Neural crest cell (in vitro differentiated cells): ENCODE data around the gene GABPA. TPM values are rescaled to one million over a fixed set of nuclear protein-coding genes. Genes with fewer than 3 reads are reported as not detected.

Source experiments
- DNase-seq: peaks from one replicate; pipeline ENCODE4 v3.0.0; 2021; ENCODE audit warnings: low read depth, mixed read lengths, low spot score
- H3K27ac Mint-ChIP-seq: one replicate; pipeline ENCODE4 v1.8.0; 2021; ENCODE audit warnings: mild to moderate bottlenecking, mixed read lengths; ENCODE audit not compliant: unreplicated experiment
- H3K27me3 Mint-ChIP-seq: 2 replicates; pipeline ENCODE4 v1.8.0; 2021; ENCODE audit warnings: low read depth, mild to moderate bottlenecking, mixed read lengths
- H3K36me3 Mint-ChIP-seq: 2 replicates; pipeline ENCODE4 v1.8.0; 2021; ENCODE audit warnings: low read depth, mild to moderate bottlenecking, mixed read lengths
- H3K4me1 Mint-ChIP-seq: 2 replicates; pipeline ENCODE4 v1.8.0; 2021; ENCODE audit warnings: mixed read lengths
- H3K4me3 Mint-ChIP-seq: one replicate; pipeline ENCODE4 v1.8.0; 2021; ENCODE audit warnings: mild to moderate bottlenecking, mixed read lengths
- H3K9me3 Mint-ChIP-seq: 2 replicates; pipeline ENCODE4 v1.8.0; 2021; ENCODE audit warnings: mixed read lengths
- total RNA-seq: library from RNA; stranded (reverse); gene quantifications from 2 replicates; pipeline ENCODE4 v1.2.1, GENCODE V29; 2021
- TF ChIP-seq, protein P1 (sequence below): fragments of 200-600 bp; sonication (generic); conservative IDR thresholded peaks from 2 replicates; pipeline ENCODE4 v1.5.0; 2021; ENCODE audit warnings: antibody characterized with exemption, mild to moderate bottlenecking

Gene GABPA
- total RNA-seq, 1 donor from 2014 or later = 23.3 TPM

DNA sequence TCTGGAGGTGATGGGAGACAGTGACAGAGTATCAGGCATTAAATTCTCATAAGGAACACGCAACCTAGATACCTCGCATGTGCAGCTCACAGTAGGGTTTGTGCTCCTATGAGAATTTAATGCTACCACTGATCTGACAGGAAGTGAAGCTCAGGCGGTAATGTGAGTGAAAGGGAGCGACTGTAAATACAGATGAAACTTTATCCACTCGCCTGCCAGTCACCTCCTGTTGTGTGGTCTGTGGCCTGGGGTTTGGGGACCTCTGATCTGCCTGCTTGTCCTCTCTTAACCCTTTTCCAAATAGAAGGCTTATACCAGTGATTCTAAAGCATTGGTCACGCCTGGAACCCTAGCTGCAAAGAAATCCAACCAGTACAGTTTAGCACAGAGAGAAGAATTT lies 15.3 kb downstream of the GABPA start:
- TF ChIP-seq, protein P1, sequence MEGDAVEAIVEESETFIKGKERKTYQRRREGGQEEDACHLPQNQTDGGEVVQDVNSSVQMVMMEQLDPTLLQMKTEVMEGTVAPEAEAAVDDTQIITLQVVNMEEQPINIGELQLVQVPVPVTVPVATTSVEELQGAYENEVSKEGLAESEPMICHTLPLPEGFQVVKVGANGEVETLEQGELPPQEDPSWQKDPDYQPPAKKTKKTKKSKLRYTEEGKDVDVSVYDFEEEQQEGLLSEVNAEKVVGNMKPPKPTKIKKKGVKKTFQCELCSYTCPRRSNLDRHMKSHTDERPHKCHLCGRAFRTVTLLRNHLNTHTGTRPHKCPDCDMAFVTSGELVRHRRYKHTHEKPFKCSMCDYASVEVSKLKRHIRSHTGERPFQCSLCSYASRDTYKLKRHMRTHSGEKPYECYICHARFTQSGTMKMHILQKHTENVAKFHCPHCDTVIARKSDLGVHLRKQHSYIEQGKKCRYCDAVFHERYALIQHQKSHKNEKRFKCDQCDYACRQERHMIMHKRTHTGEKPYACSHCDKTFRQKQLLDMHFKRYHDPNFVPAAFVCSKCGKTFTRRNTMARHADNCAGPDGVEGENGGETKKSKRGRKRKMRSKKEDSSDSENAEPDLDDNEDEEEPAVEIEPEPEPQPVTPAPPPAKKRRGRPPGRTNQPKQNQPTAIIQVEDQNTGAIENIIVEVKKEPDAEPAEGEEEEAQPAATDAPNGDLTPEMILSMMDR = no peak
- no peaks in the 10 kb centered on the region for H3K27me3 Mint-ChIP-seq
- no peak overlapping the region for H3K4me3 Mint-ChIP-seq
- H3K9me3 Mint-ChIP-seq = no peaks in the 10 kb centered on the region
- H3K4me1 Mint-ChIP-seq = peaks cover 4% of the 10 kb centered on the region
- H3K27ac Mint-ChIP-seq = no peak overlapping the region
- peaks cover 7% of the 10 kb centered on the region for H3K36me3 Mint-ChIP-seq
- no peak for DNase-seq

DNA sequence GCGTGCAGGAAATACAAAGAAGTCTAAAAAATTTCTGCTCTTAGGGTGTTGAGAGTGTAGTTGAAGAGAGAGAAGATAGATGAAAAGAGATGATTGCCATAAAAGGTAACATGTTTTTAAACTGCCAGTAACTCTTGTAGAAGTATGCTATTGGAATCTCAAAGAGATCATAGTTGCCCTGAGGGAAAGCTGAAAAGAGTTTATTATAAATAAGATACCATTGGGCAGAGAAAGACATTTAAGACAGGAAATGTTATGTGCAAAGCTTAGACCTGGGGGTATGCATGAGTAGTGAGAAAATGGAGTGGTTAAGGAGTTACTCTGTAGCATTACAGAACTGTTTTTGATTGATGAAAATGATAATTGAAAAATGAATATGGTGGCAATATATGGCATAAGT lies 17.6 kb downstream of the GABPA start:
- H3K27me3 Mint-ChIP-seq = no peaks in the 10 kb centered on the region
- H3K9me3 Mint-ChIP-seq = no peaks in the 10 kb centered on the region
- H3K4me1 Mint-ChIP-seq = peaks cover 4% of the 10 kb centered on the region
- no peak overlapping the region for H3K4me3 Mint-ChIP-seq
- DNase-seq = no peak
- H3K36me3 Mint-ChIP-seq = peaks cover 7% of the 10 kb centered on the region
- TF ChIP-seq, protein P1 = no peak
- H3K27ac Mint-ChIP-seq = no peak overlapping the region

DNA sequence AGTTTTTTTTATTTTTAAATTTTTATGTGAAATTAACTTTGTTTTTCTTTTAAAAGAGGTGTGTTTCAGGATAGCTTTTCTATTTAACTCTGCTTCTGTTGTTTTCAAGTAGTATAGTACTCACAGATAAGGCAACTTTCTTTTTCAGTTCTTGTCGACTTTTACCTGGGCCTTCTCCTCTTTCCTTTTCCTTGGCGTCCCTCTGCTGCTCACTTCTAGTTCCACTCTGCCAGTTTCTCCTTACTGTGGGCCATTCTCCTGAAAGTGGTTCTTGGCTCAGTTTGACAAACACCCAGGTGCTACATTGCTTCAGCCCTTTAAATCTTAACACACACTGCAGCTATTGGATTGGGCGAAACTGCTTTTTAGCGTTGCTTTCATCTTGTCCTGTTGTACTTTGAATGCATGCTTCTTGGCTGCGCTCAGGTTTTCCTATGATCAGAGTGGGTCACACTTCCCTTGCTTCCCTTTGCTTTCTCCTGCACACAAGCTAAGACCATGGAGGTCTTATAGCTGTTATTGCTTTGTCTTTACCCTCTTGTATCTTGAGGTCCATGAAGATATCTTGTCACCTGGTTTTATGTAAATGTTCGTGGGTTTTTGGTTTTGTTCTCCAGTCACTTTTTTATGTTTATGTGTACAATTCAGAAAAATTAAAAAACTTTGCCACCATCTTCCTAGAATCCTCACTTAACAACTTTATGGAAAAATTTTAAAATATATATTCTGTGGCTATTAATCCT lies 21.6 kb downstream of the GABPA start:
- Mint-ChIP-seq H3K27me3 (no peaks in the 10 kb centered on the region), H3K4me3 (no peak overlapping the region), H3K36me3 (peaks cover 7% of the 10 kb centered on the region), H3K9me3 (no peaks in the 10 kb centered on the region), H3K27ac (no peak overlapping the region), H3K4me1 (no peaks in the 10 kb centered on the region)
- TF ChIP-seq, protein P1 = no peak
- no peak for DNase-seq

DNA sequence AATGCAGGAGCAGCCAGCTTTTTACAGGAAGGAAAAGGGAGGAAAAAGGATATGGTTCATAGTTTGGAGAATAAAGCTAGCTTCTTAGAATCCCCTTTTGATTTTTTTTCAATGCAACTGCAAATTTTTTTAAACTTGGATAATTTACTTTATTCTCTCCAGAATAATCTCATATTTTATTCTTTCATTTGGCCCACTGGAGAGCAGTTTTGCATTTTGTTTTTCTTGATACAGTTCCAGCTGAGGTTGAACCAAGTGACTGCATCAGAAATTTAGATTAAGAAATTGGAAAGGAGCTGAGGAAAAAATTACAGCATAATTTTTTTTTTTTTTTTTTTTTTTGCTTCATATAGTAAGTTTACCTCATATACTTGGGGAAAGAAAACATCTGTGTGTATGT lies 22.8 kb downstream of the GABPA start:
- Mint-ChIP-seq H3K9me3 (no peaks in the 10 kb centered on the region), H3K27me3 (no peaks in the 10 kb centered on the region), H3K4me3 (no peak overlapping the region), H3K4me1 (no peaks in the 10 kb centered on the region), H3K27ac (no peak overlapping the region), H3K36me3 (peaks cover 3% of the 10 kb centered on the region)
- TF ChIP-seq, protein P1 = no peak
- DNase-seq = no peak

DNA sequence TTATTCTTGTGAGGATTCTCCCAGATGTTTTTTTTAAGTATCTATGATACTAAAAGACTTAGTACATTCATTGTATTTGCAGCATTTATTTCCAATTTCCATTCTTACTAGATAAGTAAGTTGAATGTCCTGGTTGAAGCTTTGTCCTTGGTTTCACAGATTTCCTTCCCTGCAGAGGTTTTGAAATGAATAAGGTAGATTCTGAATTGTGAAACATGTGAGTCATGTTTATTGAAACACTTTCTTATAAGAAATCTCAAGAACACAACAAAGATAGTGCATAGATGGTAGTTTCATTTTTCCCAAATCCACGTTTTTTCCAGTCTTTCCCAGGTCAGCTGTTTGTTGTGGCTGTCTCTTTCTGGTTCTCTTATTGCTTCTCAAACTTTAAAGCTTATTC lies 24.8 kb downstream of the GABPA start:
- H3K9me3 Mint-ChIP-seq = no peaks in the 10 kb centered on the region
- H3K4me3 Mint-ChIP-seq = no peak overlapping the region
- DNase-seq = no peak
- no peaks in the 10 kb centered on the region for H3K4me1 Mint-ChIP-seq
- TF ChIP-seq, protein P1 = no peak
- peaks cover 3% of the 10 kb centered on the region for H3K36me3 Mint-ChIP-seq
- H3K27me3 Mint-ChIP-seq = no peaks in the 10 kb centered on the region
- no peak overlapping the region for H3K27ac Mint-ChIP-seq
